T-helper 2 cell treated with Interferon-gamma antibody and Interleukin-4, amounts not matched to agents 5 μg/mL and 100 μg/mL, for 36 hours (primary cell): ENCODE measurements around the gene RTBDN.

ENCODE experiments used
- DNase-seq: peaks from one replicate; pipeline ENCODE4 v3.0.0; 2021; ENCODE audit warnings: low spot score
- H3K27ac Mint-ChIP-seq: one replicate; pipeline ENCODE4 v1.8.0; 2021; ENCODE audit warnings: mild to moderate bottlenecking, mixed read lengths
- H3K27me3 Mint-ChIP-seq: one replicate; pipeline ENCODE4 v1.8.0; 2021; ENCODE audit warnings: low read depth, mixed read lengths
- H3K36me3 Mint-ChIP-seq: one replicate; pipeline ENCODE4 v1.8.0; 2021; ENCODE audit warnings: low read depth, mixed read lengths
- H3K4me1 Mint-ChIP-seq: one replicate; pipeline ENCODE4 v1.8.0; 2021; ENCODE audit warnings: low read depth, mixed read lengths
- H3K4me3 Mint-ChIP-seq: one replicate; pipeline ENCODE4 v1.8.0; 2022; ENCODE audit warnings: mild to moderate bottlenecking, moderate library complexity, mixed read lengths
- H3K9me3 Mint-ChIP-seq: one replicate; pipeline ENCODE4 v1.8.0; 2021; ENCODE audit warnings: mixed read lengths

The RTBDN gene

GRCh38 chr19:12834566-12834943 is at the start of gene RTBDN:
RTBDN (minus strand) TSS chr19:12834579; CDS start chr19:12829979, 4,600 bp downstream.
- no peaks in the 10 kb centered on the region for H3K36me3 Mint-ChIP-seq
- peak within 1 kb of the TSS; percentile 1 for H3K27ac Mint-ChIP-seq
- DNase-seq, result no peak
- H3K9me3 Mint-ChIP-seq, result no peaks in the 10 kb centered on the region
- H3K27me3 Mint-ChIP-seq, result peaks cover 71% of the 10 kb centered on the region
- peaks cover 23% of the 10 kb centered on the region for H3K4me1 Mint-ChIP-seq
- H3K4me3 Mint-ChIP-seq, result peak within 1 kb of the TSS; percentile 63

GRCh38 chr19:12882589-12882988 is 48.2 kb upstream of the RTBDN start:
- H3K36me3 Mint-ChIP-seq, result peaks cover 15% of the 10 kb centered on the region
- H3K27ac Mint-ChIP-seq, result peak overlapping the region; percentile 64
- H3K27me3 Mint-ChIP-seq, result no peaks in the 10 kb centered on the region
- DNase-seq, result no peak
- H3K9me3 Mint-ChIP-seq, result peaks cover 12% of the 10 kb centered on the region
- peaks cover 18% of the 10 kb centered on the region for H3K4me1 Mint-ChIP-seq
- H3K4me3 Mint-ChIP-seq, result peak overlapping the region; percentile 93

- peak within 1 kb of the TSS; percentile 90 for H3K27ac Mint-ChIP-seq
- peaks cover 18% of the 10 kb centered on the region for H3K4me1 Mint-ChIP-seq
- peaks cover 15% of the 10 kb centered on the region for H3K36me3 Mint-ChIP-seq
- peak within 1 kb of the TSS; percentile 93 for H3K4me3 Mint-ChIP-seq
- no peaks in the 10 kb centered on the region for H3K27me3 Mint-ChIP-seq
- peaks cover 12% of the 10 kb centered on the region for H3K9me3 Mint-ChIP-seq
- peak; percentile 91 for DNase-seq
Observed at GRCh38 chr19:12881172-12881808, 46.9 kb upstream of the RTBDN start, which contains the start of gene DNASE2. DNASE2 (minus strand) TSS chr19:12881449; CDS start chr19:12881375, 74 bp downstream.

GRCh38 chr19:12880551-12881171 is 46.3 kb upstream of the RTBDN start:
- Mint-ChIP-seq H3K27ac (peak overlapping the region; percentile 90), H3K4me1 (peaks cover 18% of the 10 kb centered on the region), H3K27me3 (no peaks in the 10 kb centered on the region), H3K4me3 (peak overlapping the region; percentile 93), H3K36me3 (peaks cover 17% of the 10 kb centered on the region), H3K9me3 (peaks cover 12% of the 10 kb centered on the region)
- DNase-seq, result no peak

DNA sequence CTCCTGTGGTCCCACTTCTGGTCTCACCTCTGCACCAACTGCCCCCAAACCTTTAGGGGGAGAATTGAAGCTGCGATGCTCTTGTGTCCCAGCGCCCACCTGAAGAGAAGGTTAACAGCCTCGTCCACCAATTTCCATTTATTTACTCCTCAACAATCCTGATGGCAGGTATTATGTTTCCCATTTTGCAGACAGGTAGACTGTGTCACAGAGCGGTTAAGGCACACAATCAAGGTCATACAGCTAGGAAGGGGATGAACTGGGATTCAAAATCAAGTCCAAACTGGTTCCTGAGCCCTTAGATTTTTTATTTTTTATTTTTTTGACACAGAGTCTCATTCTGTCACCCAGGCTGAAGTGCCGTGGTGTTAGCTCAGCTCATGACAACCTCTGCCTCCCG is 40.7 kb upstream of the RTBDN start:
- DNase-seq, result no peak
- Mint-ChIP-seq H3K4me1 (peaks cover 4% of the 10 kb centered on the region), H3K4me3 (no peak overlapping the region), H3K27ac (no peak overlapping the region), H3K36me3 (peaks cover 25% of the 10 kb centered on the region), H3K9me3 (peaks cover 5% of the 10 kb centered on the region), H3K27me3 (no peaks in the 10 kb centered on the region)

GRCh38 chr19:12873891-12874745 is 39.7 kb upstream of the RTBDN start:
- Mint-ChIP-seq H3K4me1 (no peaks in the 10 kb centered on the region), H3K4me3 (no peak overlapping the region), H3K9me3 (peaks cover 5% of the 10 kb centered on the region), H3K27me3 (no peaks in the 10 kb centered on the region), H3K36me3 (peaks cover 25% of the 10 kb centered on the region), H3K27ac (no peak overlapping the region)
- no peak for DNase-seq

- Mint-ChIP-seq H3K4me1 (peaks cover 2% of the 10 kb centered on the region), H3K4me3 (peak overlapping the region; percentile 26), H3K36me3 (peaks cover 21% of the 10 kb centered on the region), H3K9me3 (peaks cover 5% of the 10 kb centered on the region), H3K27me3 (no peaks in the 10 kb centered on the region), H3K27ac (no peak overlapping the region)
- DNase-seq, result peak; percentile 43
Observed at GRCh38 chr19:12872941-12873890, 38.8 kb upstream of the RTBDN start.

DNA sequence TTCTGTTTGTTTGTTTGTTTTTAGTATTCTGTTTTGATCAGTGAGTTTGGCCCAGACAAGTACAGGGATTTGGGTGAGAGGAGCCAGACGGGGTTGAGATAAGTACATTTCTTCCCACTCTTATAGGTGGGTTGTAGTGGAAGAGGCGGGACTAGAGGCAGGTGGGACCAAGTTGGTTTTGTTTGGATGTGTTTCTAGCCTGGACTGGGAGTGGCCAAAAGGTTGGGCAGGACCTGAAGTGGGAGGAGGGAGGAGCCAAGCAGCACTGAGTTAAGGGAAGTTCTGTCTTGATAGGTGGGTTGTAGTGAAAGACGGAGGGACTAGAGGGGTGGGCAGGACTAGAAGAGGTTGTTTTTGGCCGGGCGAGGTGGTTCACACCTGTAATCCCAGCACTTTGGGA is 37.9 kb upstream of the RTBDN start:
- DNase-seq, result no peak
- H3K9me3 Mint-ChIP-seq, result peaks cover 5% of the 10 kb centered on the region
- H3K36me3 Mint-ChIP-seq, result peaks cover 17% of the 10 kb centered on the region
- H3K27ac Mint-ChIP-seq, result no peak overlapping the region
- H3K4me1 Mint-ChIP-seq, result peaks cover 7% of the 10 kb centered on the region
- H3K27me3 Mint-ChIP-seq, result no peaks in the 10 kb centered on the region
- H3K4me3 Mint-ChIP-seq, result no peak overlapping the region

- peaks cover 17% of the 10 kb centered on the region for H3K36me3 Mint-ChIP-seq
- no peaks in the 10 kb centered on the region for H3K27me3 Mint-ChIP-seq
- H3K9me3 Mint-ChIP-seq, result peaks cover 5% of the 10 kb centered on the region
- no peak overlapping the region for H3K27ac Mint-ChIP-seq
- H3K4me1 Mint-ChIP-seq, result peaks cover 11% of the 10 kb centered on the region
- H3K4me3 Mint-ChIP-seq, result no peak overlapping the region
- no peak for DNase-seq
Observed at GRCh38 chr19:12871681-12872080, 37.3 kb upstream of the RTBDN start.

DNA sequence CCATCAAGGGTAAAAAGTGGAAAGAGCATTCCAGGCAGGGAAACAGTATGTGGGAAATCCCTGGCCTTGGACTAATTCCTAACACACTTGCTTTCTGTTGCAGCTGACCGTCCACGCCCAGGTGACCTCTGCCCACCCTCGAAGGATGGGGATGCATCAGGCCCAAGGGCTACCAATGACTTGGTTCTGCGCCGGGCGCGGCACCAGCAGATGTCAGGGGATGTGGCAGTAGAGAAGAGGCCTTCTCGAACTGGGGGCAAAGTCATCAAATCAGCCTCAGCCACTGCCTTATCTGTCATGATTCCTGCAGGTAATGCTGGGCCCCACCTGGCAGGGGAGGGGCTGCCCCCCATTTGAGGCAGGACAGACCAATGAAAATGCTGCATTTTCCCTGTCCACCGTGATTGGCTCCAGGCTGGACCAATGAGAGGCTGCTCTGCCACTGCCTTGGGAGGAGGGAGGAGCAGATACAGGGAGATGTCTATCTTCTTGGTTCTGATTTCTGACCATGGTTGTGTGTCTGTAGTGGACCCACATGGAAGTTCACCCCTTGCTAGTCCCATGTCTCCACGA is 34.2 kb upstream of the RTBDN start:
- Mint-ChIP-seq H3K27me3 (no peaks in the 10 kb centered on the region), H3K4me1 (peaks cover 14% of the 10 kb centered on the region), H3K9me3 (peaks cover 5% of the 10 kb centered on the region), H3K27ac (no peak overlapping the region), H3K36me3 (peaks cover 11% of the 10 kb centered on the region), H3K4me3 (peak overlapping the region; percentile 49)
- DNase-seq, result no peak

GRCh38 chr19:12867120-12868099 is 33.0 kb upstream of the RTBDN start:
- Mint-ChIP-seq H3K4me3 (peak overlapping the region; percentile 74), H3K4me1 (peaks cover 14% of the 10 kb centered on the region), H3K36me3 (peaks cover 6% of the 10 kb centered on the region), H3K27me3 (no peaks in the 10 kb centered on the region), H3K9me3 (peaks cover 5% of the 10 kb centered on the region), H3K27ac (peak overlapping the region; percentile 44)
- DNase-seq, result peak; percentile 73

- peak overlapping the region; percentile 74 for H3K4me3 Mint-ChIP-seq
- DNase-seq, result no peak
- H3K27me3 Mint-ChIP-seq, result no peaks in the 10 kb centered on the region
- H3K27ac Mint-ChIP-seq, result no peak overlapping the region
- no peaks in the 10 kb centered on the region for H3K36me3 Mint-ChIP-seq
- peaks cover 14% of the 10 kb centered on the region for H3K4me1 Mint-ChIP-seq
- no peaks in the 10 kb centered on the region for H3K9me3 Mint-ChIP-seq
Observed at GRCh38 chr19:12866416-12867119, 32.2 kb upstream of the RTBDN start.
